Transverse colon (tissue), 3 donors: ENCODE results near the gene LRRC23.

ENCODE experiments used
- CTCF ChIP-seq, 5 experiments: fragments of 200-600 bp in 3 of 5; fragments of 450-650 bp in 2 of 5; sonication (generic) in 3 of 5; IDR thresholded peaks; 1 replicate in 2 of 5; 2 replicates in 3 of 5; pipeline ENCODE4 v1.5.1; 2016 to 2017; ENCODE audit warnings: antibody characterized with exemption in 5 of 5, inconsistent platforms in 3 of 5, mild to moderate bottlenecking in 2 of 5, moderate library complexity in 1 of 5
- EP300 ChIP-seq: sonication (generic); formaldehyde crosslinking; IDR thresholded peaks from one replicate; pipeline ENCODE4 v1.6.1; 2017; ENCODE audit warnings: antibody characterized with exemption, low read depth
- POLR2A ChIP-seq: fragments of 450-650 bp; IDR thresholded peaks from one replicate; pipeline ENCODE4 v1.6.1; 2016; ENCODE audit warnings: antibody characterized with exemption, mild to moderate bottlenecking, moderate library complexity

GRCh38 chr12:6944381-6945186 is 40.0 kb downstream of the LRRC23 start:
- TF ChIP-seq CTCF (IDR thresholded peaks at IDR 0.05) (peak; percentile 76 to 99 (median 85)), POLR2A (no peak), EP300 (no peak)
